GM12865 (cell line): ENCODE data around the gene VASN.

Experiments
- DNase-seq: peaks from one replicate; pipeline ENCODE4 v3.0.0; 2010; ENCODE audit warnings: low read depth
- H3K4me3 ChIP-seq: 2 replicates; pipeline ENCODE4 v1.5.1; 2011; ENCODE audit warnings: mild to moderate bottlenecking, low read depth, low read length, control low read depth
- CTCF ChIP-seq: IDR thresholded peaks from 2 replicates; pipeline ENCODE4 v1.5.1; 2011; ENCODE audit warnings: low read length, control low read depth, low read depth, inconsistent platforms; ENCODE audit not compliant: insufficient read depth; ENCODE audit errors: missing control alignments

Gene VASN

GRCh38 chr16:4358236-4358635 is 13.4 kb upstream of the VASN start:
- no peak for TF ChIP-seq CTCF
- no peak overlapping the region for H3K4me3 ChIP-seq
- DNase-seq = no peak

- peak; percentile 82 for TF ChIP-seq CTCF
- peak; percentile 57 for DNase-seq
- no peak overlapping the region for H3K4me3 ChIP-seq
These were observed 12.7 kb upstream of the VASN start for GRCh38 chr16:4358831-4359561.

- no peak for DNase-seq
- TF ChIP-seq CTCF = no peak
- no peak overlapping the region for H3K4me3 ChIP-seq
These were observed 11.7 kb upstream of the VASN start for GRCh38 chr16:4359914-4360313.

- no peak for TF ChIP-seq CTCF
- no peak overlapping the region for H3K4me3 ChIP-seq
- DNase-seq = no peak
These were observed 11.1 kb upstream of the VASN start for GRCh38 chr16:4360538-4361021.

- H3K4me3 ChIP-seq = no peak overlapping the region
- no peak for DNase-seq
- no peak for TF ChIP-seq CTCF
These were observed 10.4 kb upstream of the VASN start for GRCh38 chr16:4361033-4361943.

- no peak overlapping the region for H3K4me3 ChIP-seq
- TF ChIP-seq CTCF = no peak
- no peak for DNase-seq
These were observed 9.7 kb upstream of the VASN start for GRCh38 chr16:4361944-4362311.
